Measurements from ENCODE around the gene OR2V2.
"Not testable (repeated sequence)": the region's sequence is repeated elsewhere in the genome, so short reads cannot be mapped to it uniquely, and the experiment has no call there.

Gene OR2V2

GRCh38 chr5:181114844-181115778, 32.3 kb upstream of the OR2V2 start:
- no peak for DNase-seq

GRCh38 chr5:181118369-181118768, 29.0 kb upstream of the OR2V2 start:
- no peak for DNase-seq

GRCh38 chr5:181119105-181119504, 28.3 kb upstream of the OR2V2 start:
- no peak for DNase-seq

- no peak for DNase-seq
Observed at GRCh38 chr5:181120306-181120705, 27.1 kb upstream of the OR2V2 start.

- no peak for DNase-seq
Observed at GRCh38 chr5:181120761-181121160, 26.6 kb upstream of the OR2V2 start.

- DNase-seq, result peak; percentile 22 to 50 (median 25)
Observed at GRCh38 chr5:181121675-181122561, 25.5 kb upstream of the OR2V2 start.

- DNase-seq, result no peak
Observed at GRCh38 chr5:181124526-181124925, 22.9 kb upstream of the OR2V2 start.

GRCh38 chr5:181126841-181127240, 20.5 kb upstream of the OR2V2 start:
- DNase-seq, result no peak

- no peak for DNase-seq
Observed at GRCh38 chr5:181127456-181127855, 19.9 kb upstream of the OR2V2 start.

- no peak for DNase-seq
Observed at GRCh38 chr5:181127907-181128626, 19.3 kb upstream of the OR2V2 start.

GRCh38 chr5:181129601-181130000, 17.8 kb upstream of the OR2V2 start:
- DNase-seq, result no peak

- DNase-seq, result not testable (repeated sequence)
Observed at GRCh38 chr5:181130081-181130480, 17.3 kb upstream of the OR2V2 start.

- no peak for DNase-seq
Observed at GRCh38 chr5:181130832-181131496, 16.4 kb upstream of the OR2V2 start, which contains the start of gene OR2V1. OR2V1 (minus strand) TSS chr5:181131169; CDS start chr5:181125304, 5,865 bp downstream.

- no peak for DNase-seq
Observed at GRCh38 chr5:181131514-181131913, 15.9 kb upstream of the OR2V2 start.

- DNase-seq, result no peak
Observed at GRCh38 chr5:181133083-181133482, 14.3 kb upstream of the OR2V2 start.

- peak; percentile 34 to 72 (median 51) for DNase-seq
Observed at GRCh38 chr5:181133610-181134231, 13.7 kb upstream of the OR2V2 start.

GRCh38 chr5:181134259-181134658, 13.1 kb upstream of the OR2V2 start:
- no peak for DNase-seq

GRCh38 chr5:181136361-181136955, 10.9 kb upstream of the OR2V2 start:
- no peak for DNase-seq

- no peak for DNase-seq
Observed at GRCh38 chr5:181138258-181138657, 9.1 kb upstream of the OR2V2 start.

- no peak for DNase-seq
Observed at GRCh38 chr5:181140766-181141165, 6.6 kb upstream of the OR2V2 start.

GRCh38 chr5:181142054-181142453, 5.3 kb upstream of the OR2V2 start:
- no peak for DNase-seq
